HG02938 (cell line): ENCODE data around the gene GNRH2.
"Not testable (repeated sequence)": the region's sequence is repeated elsewhere in the genome, so short reads cannot be mapped to it uniquely, and the experiment has no call there.

Experiments
- ATAC-seq: cut with Tn5 transposase; IDR thresholded peaks from one replicate; pipeline ENCODE4 v1.9.1; 2021; ENCODE audit warnings: mild to moderate bottlenecking, moderate library complexity; ENCODE audit not compliant: unreplicated experiment

The GNRH2 gene

GRCh38 chr20:3041854-3042409 lies 1.5 kb upstream of the GNRH2 start:
- ATAC-seq, result no peak

- ATAC-seq, result no peak
Observed at GRCh38 chr20:3042625-3043024, 797 bp upstream of the GNRH2 start.

- no peak for ATAC-seq
Observed at GRCh38 chr20:3044336-3044965, 1.0 kb downstream of the GNRH2 start.

GRCh38 chr20:3045042-3045815 lies 1.8 kb downstream of the GNRH2 start:
- peak; percentile 46 for ATAC-seq

- peak; percentile 77 for ATAC-seq
Observed at GRCh38 chr20:3045816-3046676, 2.6 kb downstream of the GNRH2 start, which contains the start of gene MRPS26. Gene MRPS26 (plus strand): TSS chr20:3046052. CDS start chr20:3046069, 17 bp downstream.

GRCh38 chr20:3046677-3047462 lies 3.4 kb downstream of the GNRH2 start:
- peak; percentile 2 for ATAC-seq

GRCh38 chr20:3047486-3048419 lies 4.3 kb downstream of the GNRH2 start:
- no peak for ATAC-seq

- no peak for ATAC-seq
Observed at GRCh38 chr20:3051385-3052019, 8.1 kb downstream of the GNRH2 start.

GRCh38 chr20:3059489-3059888 lies 16.1 kb downstream of the GNRH2 start:
- ATAC-seq, result no peak

GRCh38 chr20:3064119-3064518 lies 20.7 kb downstream of the GNRH2 start:
- not testable (repeated sequence) for ATAC-seq

- no peak for ATAC-seq
Observed at GRCh38 chr20:3067139-3068014, 24.0 kb downstream of the GNRH2 start.

- no peak for ATAC-seq
Observed at GRCh38 chr20:3068075-3068474, 24.7 kb downstream of the GNRH2 start.

- no peak for ATAC-seq
Observed at GRCh38 chr20:3068986-3069900, 25.8 kb downstream of the GNRH2 start.

- no peak for ATAC-seq
Observed at GRCh38 chr20:3070725-3071124, 27.3 kb downstream of the GNRH2 start.

GRCh38 chr20:3071266-3071609 lies 27.8 kb downstream of the GNRH2 start:
- no peak for ATAC-seq

GRCh38 chr20:3071610-3072529 lies 28.4 kb downstream of the GNRH2 start, which contains the start of gene OXT:
Gene OXT (plus strand): TSS chr20:3071620. CDS start chr20:3071656, 36 bp downstream.
- ATAC-seq, result no peak
